HG03103 (cell line): ENCODE measurements around the gene OSBPL2.

Experiments
- ATAC-seq: cut with Tn5 transposase; IDR thresholded peaks from one replicate; pipeline ENCODE4 v1.9.1; 2021; ENCODE audit warnings: low read depth; ENCODE audit not compliant: unreplicated experiment

Gene OSBPL2

DNA sequence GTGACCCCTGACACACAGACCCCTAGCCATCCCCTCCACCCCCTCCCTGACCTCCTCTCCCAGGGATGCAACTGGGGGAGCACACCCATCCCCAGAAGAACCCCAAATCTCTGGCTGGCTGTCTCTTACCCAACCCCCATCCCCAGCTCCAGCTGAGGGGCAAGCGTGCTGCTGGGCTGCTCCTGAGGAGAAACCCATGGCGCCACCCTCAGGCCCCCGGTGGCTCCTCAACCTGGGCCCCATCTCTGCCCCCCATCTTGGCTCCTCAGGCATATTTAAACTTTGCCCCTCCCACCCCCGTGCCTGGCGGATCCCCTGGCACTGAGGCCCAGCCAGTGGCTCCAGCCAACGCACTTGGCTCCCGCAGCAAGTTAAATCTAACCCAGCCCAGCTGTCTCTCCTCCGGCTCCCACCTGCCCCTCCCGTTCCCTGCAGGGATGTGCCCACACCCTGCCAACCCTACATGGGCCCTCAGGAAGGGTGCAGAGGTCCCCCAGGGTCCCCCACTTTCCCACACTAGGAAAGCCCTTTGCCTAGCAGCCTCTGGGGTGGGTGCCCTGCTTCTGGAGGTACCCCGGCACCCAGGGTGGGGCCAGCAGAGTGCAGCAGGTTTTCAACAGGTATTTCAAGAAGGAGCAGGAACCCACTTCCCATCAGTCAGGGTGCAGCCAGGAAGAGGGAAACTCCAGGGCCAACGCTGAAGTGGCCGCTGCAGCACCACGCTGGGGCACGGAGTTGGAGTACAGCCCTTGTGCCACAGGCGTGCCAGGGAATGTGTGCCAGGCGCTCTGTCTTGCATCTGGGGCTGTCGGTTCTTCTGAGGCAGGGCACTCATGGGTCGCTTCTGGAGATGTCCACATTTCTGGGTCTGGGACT is 5.3 kb upstream of the OSBPL2 start:
- no peak for ATAC-seq

DNA sequence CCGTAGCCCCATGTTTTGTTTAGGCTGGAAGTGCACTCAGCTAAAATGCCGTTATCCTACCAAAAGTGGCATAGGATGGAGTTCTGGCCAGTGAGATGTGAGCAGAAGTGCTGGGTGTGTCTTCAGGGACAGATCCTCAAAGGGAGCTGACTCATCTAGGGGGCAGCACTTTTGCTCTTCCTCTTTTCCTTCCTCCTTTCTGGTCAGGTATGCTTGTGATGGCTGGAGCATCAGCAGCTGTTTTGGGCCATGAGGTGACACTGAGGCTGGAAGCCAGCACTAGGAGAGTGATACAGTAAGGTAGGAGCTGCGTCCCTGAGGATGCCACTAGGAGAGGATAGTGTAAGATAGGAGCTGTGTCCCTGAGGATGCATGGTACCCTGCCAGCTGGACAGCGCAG is 4.6 kb upstream of the OSBPL2 start:
- ATAC-seq = no peak

DNA sequence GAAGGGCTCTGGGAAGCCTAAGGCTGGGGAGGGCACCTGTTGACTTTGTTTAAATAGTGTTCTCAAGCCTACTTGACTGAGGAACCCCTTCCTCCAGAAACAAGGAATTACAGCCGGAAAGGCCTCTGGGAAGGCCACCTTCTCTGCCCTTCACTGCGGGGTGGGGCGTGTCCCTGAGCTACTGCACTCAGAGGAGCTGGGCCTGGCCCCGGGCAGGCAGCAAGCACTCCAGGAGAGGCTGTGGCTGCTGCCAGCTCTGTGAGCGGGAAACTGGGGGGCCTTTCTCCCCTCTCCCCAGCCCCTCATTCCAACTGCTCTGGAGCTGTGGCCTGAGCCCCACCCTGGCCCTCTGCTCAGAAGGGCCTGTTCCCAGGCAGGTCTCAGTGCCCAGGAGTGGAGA is 4.0 kb upstream of the OSBPL2 start:
- no peak for ATAC-seq

DNA sequence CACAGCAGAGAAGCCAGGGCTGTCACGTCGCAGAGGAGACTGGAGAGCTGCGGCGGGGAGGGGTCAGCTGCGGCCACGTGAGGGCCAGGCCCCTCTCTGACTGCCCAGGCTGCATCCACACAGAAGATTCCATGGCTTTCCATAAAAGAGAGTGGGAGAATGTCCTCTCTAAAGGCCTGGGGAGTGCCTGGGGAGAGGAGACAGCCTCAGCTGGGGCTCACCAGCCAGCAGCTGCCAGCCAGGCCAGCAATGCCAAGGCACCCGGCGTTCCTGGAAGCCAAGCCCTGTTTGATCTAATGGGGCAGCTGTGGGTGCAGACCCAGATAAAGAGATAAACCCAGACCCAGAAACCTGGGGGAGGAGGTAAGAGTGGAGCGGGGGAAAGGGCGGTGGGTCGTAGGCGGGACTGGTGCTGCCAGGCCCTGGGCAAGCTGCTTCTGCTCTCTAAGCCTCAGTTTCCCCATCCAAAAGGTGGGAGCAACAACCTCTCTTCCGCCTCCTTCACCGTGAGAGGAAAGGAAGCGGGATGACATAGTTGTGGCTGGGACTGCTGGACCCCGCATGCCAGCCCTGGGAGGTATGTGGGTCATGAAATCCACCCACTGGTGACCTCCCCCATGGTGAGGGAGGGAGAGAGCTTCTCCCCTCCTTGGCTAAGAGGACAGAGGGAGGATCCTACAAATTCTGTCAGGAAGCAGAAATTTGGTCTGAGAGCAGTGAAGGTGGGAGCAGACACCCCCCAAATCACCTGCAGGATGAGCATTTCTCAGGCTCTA is 3.1 kb upstream of the OSBPL2 start:
- ATAC-seq = no peak

DNA sequence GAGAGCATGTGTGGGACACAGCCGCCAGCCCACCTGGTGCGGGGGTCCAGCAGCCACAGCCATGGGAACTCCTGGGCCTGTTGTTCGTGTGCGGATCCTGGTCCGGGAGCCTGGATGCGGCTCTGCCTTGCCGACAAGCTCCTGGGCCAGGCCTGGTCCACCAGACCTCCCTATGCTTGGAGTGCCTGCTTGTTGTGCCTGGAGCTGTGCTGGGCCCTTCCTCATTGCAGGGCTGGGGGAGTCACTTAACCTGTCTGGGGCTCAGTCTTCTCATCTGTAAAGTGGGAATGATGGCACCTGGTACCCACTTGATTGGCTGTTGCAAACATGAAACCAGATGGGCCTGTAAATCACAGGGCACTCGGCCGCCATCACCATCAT is 2.6 kb upstream of the OSBPL2 start:
- no peak for ATAC-seq

DNA sequence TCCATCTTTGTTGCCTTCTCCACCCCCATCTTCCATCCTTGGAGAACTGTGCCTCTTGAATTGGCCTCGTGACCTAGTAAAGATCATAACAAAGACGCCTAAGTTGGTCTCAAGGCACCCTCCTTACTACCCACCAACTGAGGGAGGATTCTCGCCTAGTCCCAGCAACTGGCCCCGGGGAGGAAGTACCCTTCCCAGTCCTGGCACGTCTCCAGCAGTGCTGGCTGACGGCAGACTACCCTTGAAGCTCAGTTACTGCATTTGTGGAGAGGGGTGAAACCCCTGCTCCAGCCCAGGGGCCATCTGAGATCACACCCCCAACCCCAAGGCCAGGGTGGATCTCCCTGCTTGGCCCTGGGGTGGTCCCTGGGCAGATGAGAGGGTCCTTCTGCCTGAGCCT is 2.1 kb upstream of the OSBPL2 start:
- ATAC-seq = no peak

DNA sequence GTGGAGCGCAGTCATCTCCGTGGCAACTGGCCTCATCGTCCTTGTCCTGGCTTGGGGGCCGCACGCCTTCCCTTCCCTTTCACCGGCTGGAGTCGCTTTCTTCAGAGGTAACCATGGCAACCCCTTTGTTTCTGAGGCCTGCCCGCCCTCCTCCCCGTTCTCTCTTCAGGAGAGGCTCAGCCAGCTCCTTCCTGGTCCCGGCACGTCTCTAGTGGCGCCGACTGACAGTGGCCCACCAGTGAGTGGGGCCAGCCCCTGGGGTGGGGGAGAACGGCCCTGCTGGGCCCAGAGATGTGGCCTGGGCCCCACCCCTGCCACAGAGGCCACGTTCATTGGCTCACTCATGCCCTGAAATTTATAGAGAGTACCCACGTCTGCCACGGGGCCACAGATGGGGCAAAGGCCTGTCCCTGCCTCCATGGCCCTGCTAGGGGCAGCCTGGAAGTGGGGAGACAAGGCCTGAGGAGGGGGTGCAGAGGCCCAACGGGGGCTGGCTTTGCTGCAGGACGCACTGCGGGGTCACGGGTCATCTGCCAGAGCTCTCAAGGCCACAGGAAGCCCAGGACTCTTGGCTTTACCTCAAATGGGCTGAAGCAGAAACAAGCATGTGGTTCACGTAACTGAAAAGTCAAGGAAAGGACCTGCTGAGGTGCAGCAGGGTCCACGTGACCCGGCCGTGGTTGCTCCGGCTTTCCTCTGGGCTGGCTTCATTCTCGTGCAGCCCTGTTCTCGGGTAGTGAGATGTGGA is 1.4 kb upstream of the OSBPL2 start:
- no peak for ATAC-seq

DNA sequence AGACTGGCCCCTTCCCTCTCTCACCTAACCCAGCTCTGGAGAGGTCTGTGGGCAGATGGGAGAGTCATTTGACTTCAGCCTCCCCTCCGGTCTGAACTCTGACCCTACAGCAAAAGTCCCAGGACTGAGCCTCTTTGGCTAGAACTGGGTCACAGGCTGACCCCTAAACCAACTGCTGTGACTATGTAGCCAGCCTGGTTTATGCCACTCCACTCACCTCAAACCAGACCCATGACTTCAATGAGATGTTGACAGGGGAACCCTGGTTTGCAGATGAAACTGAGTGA is 864 bp upstream of the OSBPL2 start:
- ATAC-seq = no peak

DNA sequence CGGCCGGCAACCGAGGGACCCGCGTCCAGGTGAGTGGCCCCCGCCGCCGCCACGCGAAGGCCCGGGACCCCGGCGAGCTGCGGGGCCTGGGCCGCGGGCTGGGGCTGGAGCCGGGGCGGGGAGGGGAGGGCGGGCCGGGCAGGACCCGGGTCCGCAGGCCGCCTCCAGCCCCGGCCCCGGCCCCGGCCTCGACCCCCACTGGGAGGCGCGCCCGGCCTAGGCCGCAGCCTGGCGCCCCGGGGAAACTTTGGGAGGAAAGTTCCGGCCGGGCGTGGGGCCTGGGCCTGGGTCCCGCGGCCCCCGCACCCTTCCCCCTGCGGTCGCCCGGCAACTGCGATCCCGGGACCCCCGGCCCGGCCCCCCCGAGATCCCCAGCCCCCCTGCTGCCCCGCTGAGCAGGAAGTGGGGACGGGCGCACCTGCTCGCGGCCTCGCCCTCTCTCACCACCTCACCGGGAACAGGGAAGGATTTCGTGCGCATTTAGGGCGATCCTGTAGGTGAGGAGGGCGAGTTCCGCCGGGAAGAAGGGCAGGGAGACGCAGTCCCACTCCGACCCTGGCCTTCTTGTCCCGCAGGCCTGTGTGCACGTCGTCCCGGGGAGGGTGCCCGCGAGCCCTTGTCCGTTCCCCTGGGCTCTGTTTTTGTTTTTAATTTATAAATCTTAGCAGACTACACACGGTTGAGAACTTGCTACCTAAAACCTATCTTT is 402 bp downstream of the OSBPL2 start:
- peak; percentile 2 for ATAC-seq

DNA sequence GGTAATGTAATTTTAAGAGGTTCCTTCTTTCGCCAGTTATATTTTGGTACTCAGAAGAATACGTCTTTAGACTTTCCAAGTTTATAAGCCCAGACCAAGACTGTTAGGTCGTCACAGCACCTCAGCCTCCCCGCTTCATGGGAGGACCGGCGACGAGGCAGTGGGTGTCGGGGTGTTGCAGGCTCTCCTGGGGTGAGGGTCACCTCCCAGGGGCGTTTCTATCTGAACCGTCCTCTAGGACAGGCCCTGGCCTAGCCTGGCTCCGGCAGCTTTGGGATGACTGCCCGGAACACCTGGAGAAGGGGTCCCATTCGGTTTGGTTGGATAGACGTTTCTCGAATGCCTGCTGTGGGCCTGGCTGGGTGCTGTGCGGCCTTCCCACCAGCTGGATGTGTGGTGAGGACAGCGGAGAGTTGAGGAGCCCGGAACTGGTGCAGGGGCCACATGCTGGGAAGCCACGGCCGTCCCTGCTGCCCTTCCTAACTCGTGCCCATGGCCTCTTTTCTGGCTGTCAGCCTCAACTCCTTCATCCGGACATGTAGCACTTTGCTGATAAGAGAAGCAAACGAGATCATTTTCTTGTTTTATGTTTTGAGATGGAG is 1.1 kb downstream of the OSBPL2 start:
- no peak for ATAC-seq

DNA sequence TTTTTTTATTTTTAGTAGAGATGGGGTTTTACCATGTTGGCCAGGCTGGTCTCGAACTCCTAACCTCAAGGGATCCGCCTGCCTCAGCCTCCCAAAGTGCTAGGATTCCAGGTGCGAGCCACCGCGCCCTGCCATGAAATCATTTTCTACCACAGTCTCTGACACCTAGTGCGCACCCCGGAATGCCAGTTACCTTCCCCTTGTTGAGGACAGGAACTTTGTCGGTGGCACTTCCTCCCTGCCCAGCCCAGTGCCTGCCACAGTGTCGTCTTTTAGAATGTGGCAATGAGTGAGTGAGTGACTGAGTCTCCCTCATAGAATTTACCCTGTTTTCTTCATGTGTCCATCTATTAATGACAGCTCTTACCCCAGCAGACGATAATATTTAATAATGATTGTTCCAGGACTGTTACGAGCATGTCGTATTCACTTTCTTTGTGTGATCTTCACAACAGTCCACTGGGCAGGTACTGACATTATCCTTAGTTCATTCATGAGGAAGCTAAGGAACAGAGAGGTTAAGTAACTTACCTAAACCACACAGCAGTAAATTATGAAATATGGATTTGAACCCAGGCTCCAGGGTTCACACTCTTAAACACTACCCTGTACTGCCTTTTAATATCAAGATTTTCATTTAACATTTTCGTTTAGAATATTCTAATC is 1.8 kb downstream of the OSBPL2 start:
- ATAC-seq = no peak

DNA sequence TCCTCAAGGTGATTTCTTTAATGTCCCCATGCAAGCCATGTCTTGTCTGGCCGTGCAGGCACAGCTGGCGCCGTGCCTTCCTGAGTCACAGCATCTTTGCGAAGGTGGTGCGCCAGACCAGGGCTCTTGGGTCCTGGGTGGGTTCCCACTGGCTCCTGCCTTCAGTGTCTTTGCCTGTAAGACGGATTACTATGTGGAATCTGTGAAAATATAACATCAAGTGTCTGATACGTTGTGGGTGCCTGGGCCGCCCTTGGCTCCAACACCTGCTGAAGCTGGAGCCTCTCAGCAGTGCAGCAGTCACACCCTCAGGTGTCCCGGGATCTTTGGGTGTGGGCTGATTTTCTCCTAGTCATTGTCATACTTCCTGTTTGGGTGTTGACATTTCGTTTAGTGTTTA is 3.2 kb downstream of the OSBPL2 start:
- ATAC-seq = no peak

DNA sequence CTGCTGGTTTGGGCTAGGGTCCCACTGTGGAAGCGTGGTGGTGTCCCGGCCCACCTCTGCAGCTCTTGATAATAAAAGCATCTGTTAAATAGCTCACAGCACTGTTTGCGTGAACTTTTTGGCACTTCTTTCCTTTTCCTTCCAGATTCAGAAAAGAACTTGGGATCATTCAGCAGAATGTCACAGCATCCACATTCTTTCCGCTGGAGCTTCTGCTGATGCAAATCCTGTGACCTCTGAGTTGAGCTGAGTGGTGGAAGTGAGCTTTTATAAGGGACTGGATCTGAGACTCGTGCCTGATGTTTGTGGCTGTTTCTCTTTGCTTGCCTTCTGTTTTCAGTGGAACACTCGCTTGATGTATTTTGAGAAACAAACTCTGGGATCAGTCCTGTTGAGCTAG is 3.9 kb downstream of the OSBPL2 start:
- ATAC-seq = no peak

DNA sequence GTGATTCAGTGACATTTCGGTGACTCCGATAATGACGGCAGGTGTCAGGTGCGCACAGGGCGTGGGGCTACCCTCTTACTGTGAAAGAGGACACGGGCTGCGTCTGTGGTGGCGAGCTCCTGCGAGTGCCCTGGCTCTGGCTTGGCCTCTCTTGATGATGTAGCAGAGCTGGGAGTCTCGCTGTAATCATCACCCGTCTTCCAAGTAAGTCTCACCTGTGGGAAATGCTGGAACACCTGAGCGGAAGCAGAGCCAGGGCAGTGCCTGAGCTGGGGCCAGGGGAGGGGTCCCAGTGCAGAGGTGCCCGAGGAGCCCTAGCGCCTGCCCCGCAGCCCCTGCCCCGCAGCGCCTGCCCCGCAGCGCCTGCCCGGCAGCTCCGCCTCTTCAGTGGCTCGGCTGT is 4.8 kb downstream of the OSBPL2 start:
- ATAC-seq = no peak

DNA sequence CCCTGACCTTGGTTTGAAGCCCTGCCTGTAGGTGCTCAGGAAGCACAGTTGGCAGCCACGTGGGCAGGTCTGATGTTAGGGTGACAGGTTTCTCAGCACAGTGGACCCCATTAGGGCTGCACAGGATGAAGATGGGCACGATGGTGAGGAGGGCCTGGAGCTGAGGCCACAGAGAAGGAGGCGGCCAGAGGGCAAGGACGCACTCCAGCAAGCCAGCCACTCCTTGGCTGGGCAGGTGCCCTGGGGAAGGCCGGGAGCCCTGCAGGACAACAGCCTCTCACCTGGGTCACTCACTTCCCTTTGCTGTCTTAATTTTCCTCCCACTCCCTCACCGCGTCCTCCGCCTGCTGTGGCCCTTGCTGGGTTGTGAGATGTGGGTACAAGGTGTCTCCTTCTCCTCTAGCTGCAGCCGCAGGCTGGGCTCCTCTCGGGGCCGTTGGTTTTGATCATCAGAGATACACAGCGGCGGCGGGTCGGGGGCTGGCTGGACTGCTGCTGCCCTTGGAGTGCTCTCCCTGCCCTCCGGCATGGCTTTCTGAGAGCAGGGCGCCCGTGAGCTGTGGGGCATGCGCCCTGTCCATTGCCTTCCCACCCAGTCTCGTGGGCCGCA is 5.7 kb downstream of the OSBPL2 start:
- no peak for ATAC-seq

DNA sequence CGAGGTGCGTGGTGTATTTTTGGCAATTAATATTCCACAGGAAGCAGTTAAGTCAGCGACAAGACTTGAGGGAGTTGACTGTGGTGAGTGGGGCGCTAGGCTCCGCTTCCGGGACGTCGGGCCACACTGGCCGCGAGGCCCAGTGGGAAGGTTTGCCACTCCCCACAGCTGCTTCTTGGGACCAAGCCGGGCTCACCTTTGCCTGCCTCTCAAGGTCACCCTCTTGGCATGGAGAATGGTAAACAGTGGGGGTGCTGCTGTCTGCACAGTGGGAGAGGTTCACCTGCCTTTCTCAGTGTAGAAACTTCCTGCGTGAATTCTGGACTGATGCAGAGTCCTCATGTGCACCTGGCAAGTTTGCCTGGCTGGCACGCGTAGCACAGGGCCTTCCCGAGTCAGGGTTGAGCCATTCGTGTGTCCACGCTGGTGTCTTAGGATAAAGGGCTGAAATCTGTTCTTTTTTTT is 6.4 kb downstream of the OSBPL2 start:
- ATAC-seq = no peak

DNA sequence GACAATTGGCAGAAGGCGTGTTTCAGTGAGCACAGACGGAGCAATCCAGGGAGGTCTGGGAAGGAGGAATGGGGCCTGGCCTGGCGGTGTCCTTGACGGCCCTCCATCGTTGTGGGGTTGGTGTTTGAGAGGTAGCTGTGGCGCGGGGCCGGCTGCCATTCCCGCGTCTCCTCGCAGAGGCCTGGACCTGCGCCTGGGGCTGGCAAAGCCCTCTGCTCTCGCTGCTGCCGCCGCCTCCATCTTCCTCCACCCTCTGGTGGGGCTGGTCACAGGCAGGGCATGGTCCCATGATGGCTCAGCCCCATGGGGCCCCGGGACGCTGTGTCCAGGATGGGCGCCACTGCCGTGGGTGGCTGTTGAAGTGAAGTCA is 7.6 kb downstream of the OSBPL2 start:
- ATAC-seq = no peak

DNA sequence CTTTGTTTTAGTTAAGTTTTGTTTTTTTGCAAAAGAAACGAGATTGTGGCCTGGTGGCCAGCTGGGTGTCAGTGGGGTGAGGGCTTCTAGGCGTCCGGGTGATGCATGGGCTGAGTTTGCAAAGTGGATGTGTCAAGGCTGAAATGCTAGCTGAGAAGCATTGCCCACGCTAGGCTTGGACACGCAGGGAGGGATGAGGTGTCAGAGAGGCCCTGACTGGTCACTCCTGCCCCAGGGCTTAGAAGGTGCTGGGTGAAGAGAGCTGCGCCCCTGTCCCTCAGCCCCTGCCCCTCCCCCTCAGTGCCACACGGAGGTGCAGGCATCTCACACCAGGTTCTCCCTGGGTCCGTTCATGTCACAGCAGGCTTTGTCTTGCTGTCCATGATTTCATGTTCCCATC is 8.1 kb downstream of the OSBPL2 start:
- no peak for ATAC-seq

DNA sequence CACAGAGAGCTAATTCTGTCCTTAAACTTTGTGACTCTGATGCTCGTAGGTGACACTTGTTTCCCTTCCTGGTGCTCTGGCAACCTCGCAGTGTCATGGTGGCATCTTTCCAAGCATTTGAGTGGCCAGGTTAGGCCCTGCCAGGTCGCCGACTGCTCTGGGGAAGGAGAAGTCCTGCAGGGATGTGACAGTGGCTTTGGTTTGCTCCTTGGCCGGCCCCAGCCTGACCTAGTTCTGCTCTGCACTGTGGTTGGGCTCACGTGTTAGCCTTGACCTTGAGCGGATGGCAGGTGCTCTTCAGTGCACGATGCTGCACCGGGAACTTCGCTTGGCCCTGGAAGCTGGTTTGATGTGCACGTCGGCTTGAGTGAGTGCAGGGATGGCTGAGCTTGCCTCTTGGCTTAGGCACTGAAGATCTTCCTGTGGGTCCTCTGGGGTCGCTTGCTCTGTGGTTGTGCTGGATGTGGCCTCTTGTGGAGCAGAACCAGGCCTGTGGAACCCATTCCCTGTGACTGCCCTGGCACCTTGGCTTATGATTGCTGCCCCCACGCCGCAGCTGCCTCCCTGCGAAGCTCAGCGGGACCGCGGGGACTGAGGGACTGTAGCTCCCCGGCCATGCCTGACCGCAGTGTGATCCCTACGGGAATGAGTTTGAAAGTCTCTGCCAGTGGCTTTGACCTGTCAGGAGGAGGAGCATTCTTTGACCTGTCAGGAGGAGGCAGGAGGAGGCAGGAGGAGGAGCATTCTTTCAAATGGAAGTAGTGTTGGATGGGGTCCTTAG is 8.7 kb downstream of the OSBPL2 start:
- no peak for ATAC-seq
